Epithelial cell of umbilical artery (primary cell): Measurements from ENCODE around the gene LEPR. TPM values are rescaled to one million over a fixed set of nuclear protein-coding genes. Genes with fewer than 3 reads are reported as not detected.

ENCODE experiments used
- total RNA-seq: library from RNA; depleted of rRNA; stranded (reverse); fragments of >200 nt; gene quantifications from 2 replicates; pipeline ENCODE4 v1.2.3, GENCODE V29; 2014

The LEPR gene
- total RNA-seq = 11.4 and 24.0 TPM in 2 replicates

GRCh38 chr1:65420590-65421350, at the start of gene LEPR, which contains the start of gene LEPROT:
Gene LEPR (plus strand): TSS chr1:65420668. CDS start chr1:65565566, 144,898 bp downstream.
Gene LEPROT (plus strand): TSS chr1:65420668. CDS start chr1:65420725, 57 bp downstream.

Other genes with a start within 250 kb of the LEPR start
- gene DNAJC6, start 111.1 kb upstream of the LEPR start, total RNA-seq = 2.3 and 4.6 TPM in 2 replicates
- gene LEPROT, start within 50 bp of the LEPR start, total RNA-seq = 34.4 and 35.3 TPM in 2 replicates